Mammary epithelial cell (primary cell): ENCODE results near the gene KMT2B.

Experiments used
- EZH2 ChIP-seq: IDR thresholded peaks from 2 replicates; pipeline ENCODE4 v1.6.1; 2012; ENCODE audit warnings: low read length, inconsistent platforms, borderline replicate concordance
- TF ChIP-seq, protein P1 (sequence below), 2 donors: IDR thresholded peaks in 1 of 2; conservative IDR thresholded peaks in 1 of 2; 2 replicates each; pipeline ENCODE4 v1.5.1; 2011 to 2012; ENCODE audit warnings: inconsistent platforms in 2 of 2, low read length in 2 of 2, mild to moderate bottlenecking in 2 of 2, control low read depth in 1 of 2, low read depth in 1 of 2; ENCODE audit not compliant: insufficient read depth in 1 of 2; ENCODE audit errors: extremely low read depth in 1 of 2

DNA sequence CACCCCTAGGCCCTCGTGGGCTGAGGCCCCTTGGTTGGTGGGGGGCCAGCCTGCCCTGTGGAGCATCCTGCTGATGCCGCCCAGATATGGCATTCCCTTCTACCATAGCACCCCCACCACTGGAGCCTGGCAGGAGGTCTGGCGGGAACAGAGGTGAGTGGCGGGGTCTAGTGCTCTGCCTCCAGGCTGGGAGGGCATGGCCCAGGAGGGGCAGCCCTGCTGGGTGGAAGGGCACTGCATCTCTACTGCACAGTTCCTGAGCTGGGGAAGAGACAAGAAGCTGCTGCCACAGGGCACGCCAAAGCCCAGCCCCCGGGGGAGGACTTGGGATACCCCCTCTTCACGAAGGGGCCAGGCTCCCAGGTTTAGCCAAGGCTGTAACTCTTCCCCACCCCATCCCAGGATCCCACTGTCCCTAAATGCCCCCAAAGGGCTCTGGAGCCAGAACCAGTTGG is 2.4 kb upstream of the KMT2B start:
- TF ChIP-seq, protein P1, sequence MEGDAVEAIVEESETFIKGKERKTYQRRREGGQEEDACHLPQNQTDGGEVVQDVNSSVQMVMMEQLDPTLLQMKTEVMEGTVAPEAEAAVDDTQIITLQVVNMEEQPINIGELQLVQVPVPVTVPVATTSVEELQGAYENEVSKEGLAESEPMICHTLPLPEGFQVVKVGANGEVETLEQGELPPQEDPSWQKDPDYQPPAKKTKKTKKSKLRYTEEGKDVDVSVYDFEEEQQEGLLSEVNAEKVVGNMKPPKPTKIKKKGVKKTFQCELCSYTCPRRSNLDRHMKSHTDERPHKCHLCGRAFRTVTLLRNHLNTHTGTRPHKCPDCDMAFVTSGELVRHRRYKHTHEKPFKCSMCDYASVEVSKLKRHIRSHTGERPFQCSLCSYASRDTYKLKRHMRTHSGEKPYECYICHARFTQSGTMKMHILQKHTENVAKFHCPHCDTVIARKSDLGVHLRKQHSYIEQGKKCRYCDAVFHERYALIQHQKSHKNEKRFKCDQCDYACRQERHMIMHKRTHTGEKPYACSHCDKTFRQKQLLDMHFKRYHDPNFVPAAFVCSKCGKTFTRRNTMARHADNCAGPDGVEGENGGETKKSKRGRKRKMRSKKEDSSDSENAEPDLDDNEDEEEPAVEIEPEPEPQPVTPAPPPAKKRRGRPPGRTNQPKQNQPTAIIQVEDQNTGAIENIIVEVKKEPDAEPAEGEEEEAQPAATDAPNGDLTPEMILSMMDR (conservative IDR thresholded peaks at IDR 0.05 in 1 of 2, IDR thresholded peaks at IDR 0.05 in 1 of 2; ENCODE audit: extremely low read depth in 1 of 2, insufficient read depth in 1 of 2, low read depth in 1 of 2, low read length in 2 of 2) = no peak
- no peak for TF ChIP-seq EZH2
